ENCODE data around the gene RSPH4A. TPM values are rescaled to one million over a fixed set of nuclear protein-coding genes. Genes with fewer than 3 reads are reported as not detected.
"Not testable (repeated sequence)": the region's sequence is repeated elsewhere in the genome, so short reads cannot be mapped to it uniquely, and the experiment has no call there.

The RSPH4A gene
- total RNA-seq, 4 donors from 2014 or later: 0.25 to 2.0 (median 0.81) TPM; not detected in 1

DNA sequence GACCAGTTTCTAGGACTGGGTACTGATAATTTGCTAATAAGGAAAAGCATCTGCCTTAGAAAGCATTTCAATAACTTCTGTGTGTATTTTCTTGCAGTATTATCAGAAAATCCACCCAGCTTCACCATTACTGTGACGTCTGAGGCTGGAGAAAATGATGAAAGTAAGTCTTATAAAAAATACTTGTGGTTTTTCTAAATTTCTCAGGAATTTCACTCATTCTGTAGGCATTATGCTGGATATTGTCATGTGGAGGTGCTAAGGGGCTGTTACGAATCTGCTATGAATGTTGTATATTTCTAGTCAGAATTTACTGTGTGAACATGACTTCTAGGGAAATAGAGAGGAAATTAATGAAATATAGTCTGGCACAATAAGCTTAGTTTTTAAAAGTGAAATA, 36.1 kb upstream of the RSPH4A start:
- Histone ChIP-seq H3K27me3 (no peaks in the 10 kb centered on the region), H3K4me3 (no peak overlapping the region), H3K27ac (no peak overlapping the region), H3K36me3 (peaks cover 25% of the 10 kb centered on the region), H3K9me3 (no peaks in the 10 kb centered on the region), H3K4me1 (no peaks in the 10 kb centered on the region)
- DNase-seq (ENCODE audit: low spot score in 2 of 2): no peak
- WGBS: 84% methylated on average over 2 of the region's 2 CpGs
- TF ChIP-seq, protein P1, sequence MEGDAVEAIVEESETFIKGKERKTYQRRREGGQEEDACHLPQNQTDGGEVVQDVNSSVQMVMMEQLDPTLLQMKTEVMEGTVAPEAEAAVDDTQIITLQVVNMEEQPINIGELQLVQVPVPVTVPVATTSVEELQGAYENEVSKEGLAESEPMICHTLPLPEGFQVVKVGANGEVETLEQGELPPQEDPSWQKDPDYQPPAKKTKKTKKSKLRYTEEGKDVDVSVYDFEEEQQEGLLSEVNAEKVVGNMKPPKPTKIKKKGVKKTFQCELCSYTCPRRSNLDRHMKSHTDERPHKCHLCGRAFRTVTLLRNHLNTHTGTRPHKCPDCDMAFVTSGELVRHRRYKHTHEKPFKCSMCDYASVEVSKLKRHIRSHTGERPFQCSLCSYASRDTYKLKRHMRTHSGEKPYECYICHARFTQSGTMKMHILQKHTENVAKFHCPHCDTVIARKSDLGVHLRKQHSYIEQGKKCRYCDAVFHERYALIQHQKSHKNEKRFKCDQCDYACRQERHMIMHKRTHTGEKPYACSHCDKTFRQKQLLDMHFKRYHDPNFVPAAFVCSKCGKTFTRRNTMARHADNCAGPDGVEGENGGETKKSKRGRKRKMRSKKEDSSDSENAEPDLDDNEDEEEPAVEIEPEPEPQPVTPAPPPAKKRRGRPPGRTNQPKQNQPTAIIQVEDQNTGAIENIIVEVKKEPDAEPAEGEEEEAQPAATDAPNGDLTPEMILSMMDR (IDR thresholded peaks at IDR 0.05): no peak
- TF ChIP-seq EP300 (IDR thresholded peaks at IDR 0.05): no peak
- TF ChIP-seq POLR2AphosphoS5 (IDR thresholded peaks at IDR 0.05): no peak

DNA sequence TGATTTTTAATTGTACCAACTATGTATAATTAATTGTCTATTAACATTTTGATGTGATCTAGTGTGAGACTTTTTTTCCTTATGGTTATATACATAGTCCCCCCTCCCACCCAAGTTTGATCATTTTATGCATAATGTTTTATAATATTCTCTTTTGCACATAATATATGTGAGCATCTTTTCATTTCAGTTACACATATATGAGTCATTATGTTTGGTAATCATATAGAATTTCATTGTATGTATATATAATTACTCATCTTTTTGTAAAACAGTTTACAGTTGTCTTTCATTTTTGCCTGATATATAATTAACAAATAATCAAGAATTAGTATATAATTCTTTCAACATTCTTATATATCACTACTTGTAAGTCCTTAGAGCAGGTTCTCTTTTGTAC, 30.0 kb upstream of the RSPH4A start:
- peaks cover 55% of the 10 kb centered on the region for H3K36me3 ChIP-seq
- no peaks in the 10 kb centered on the region for H3K4me1 ChIP-seq
- no peak overlapping the region for H3K4me3 ChIP-seq
- H3K9me3 ChIP-seq: no peaks in the 10 kb centered on the region
- no peaks in the 10 kb centered on the region for H3K27me3 ChIP-seq
- DNase-seq (ENCODE audit: low spot score in 2 of 2): no peak
- H3K27ac ChIP-seq: no peak overlapping the region
- TF ChIP-seq EP300 (IDR thresholded peaks at IDR 0.05): no peak
- no peak for TF ChIP-seq POLR2AphosphoS5 (IDR thresholded peaks at IDR 0.05)
- TF ChIP-seq POLR2A (IDR thresholded peaks at IDR 0.05): no peak
- TF ChIP-seq, protein P1 (IDR thresholded peaks at IDR 0.05): no peak

DNA sequence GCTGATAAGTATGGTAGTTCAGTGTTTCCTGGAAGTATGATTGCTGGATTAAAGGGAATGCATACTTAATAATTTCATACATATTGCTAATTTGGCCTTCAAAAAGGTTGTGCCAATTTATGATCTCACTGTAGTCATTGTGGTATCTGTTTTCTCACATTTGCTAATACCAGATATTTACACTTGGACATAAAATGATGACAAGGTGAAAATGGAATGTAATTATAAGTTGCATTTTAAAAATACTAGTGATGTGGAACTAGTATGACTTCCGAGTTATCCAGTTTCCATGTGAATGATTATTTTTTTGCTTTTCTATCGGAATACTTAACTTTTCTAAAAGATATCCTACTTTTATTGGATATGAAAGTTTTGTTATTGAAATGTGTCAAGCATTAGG, 29.5 kb upstream of the RSPH4A start:
- DNase-seq (ENCODE audit: low spot score in 2 of 2): no peak
- no peaks in the 10 kb centered on the region for H3K9me3 ChIP-seq
- no peak overlapping the region for H3K27ac ChIP-seq
- 97% methylated on average over 2 of the region's 2 CpGs for WGBS
- H3K4me1 ChIP-seq: no peaks in the 10 kb centered on the region
- H3K4me3 ChIP-seq: no peak overlapping the region
- TF ChIP-seq POLR2A (IDR thresholded peaks at IDR 0.05) (no peak), EP300 (IDR thresholded peaks at IDR 0.05) (no peak), POLR2AphosphoS5 (IDR thresholded peaks at IDR 0.05) (no peak)
- TF ChIP-seq, protein P1 (IDR thresholded peaks at IDR 0.05): no peak
- H3K36me3 ChIP-seq: peaks cover 60% of the 10 kb centered on the region
- H3K27me3 ChIP-seq: no peaks in the 10 kb centered on the region

DNA sequence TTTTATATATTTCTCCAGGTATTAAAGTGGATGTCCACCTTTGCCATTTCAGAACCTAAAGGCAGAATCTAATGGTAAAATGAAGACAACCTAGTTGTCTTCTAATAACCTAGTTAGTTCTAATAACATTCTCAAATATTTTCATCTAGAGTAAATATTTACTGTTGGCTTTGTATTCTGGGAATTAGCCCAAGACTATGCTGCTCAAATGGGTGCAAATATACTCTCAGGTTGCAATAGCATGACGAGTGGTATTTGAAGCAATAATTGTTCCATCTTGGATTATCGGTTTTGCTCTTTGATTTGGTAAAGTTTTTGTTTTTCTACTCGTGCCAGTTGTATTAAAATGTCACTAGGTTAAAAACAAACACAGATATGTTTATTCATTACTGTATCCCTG, 21.0 kb upstream of the RSPH4A start:
- no peaks in the 10 kb centered on the region for H3K4me1 ChIP-seq
- DNase-seq (ENCODE audit: low spot score in 2 of 2): no peak
- no peak overlapping the region for H3K4me3 ChIP-seq
- H3K9me3 ChIP-seq: no peaks in the 10 kb centered on the region
- H3K36me3 ChIP-seq: peaks cover 56% of the 10 kb centered on the region
- no peak overlapping the region for H3K27ac ChIP-seq
- H3K27me3 ChIP-seq: no peaks in the 10 kb centered on the region
- TF ChIP-seq EP300 (IDR thresholded peaks at IDR 0.05) (no peak), POLR2A (IDR thresholded peaks at IDR 0.05) (no peak), POLR2AphosphoS5 (IDR thresholded peaks at IDR 0.05) (no peak)
- TF ChIP-seq, protein P1 (IDR thresholded peaks at IDR 0.05): no peak
- WGBS: 89% methylated on average over 3 of the region's 3 CpGs

DNA sequence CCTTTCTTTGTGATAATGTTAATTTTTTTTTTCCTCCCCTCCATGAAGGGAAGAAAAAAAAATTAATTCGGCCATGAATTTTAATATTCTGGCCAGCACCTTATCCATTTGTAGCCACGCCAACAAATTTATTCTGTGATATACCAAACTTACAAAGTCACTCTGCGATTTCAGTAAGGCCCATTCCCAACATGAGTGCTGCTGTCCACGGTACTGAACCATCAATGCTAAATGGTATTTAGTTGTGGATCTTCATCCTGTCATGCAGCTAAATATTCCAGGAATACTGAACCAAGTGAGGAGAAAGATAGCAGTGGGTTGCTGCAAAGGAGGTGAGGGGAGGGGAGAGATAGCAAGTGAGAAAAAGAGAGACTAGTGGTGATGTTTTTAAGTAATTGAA, 19.5 kb upstream of the RSPH4A start:
- H3K36me3 ChIP-seq: peaks cover 44% of the 10 kb centered on the region
- no peak for TF ChIP-seq POLR2AphosphoS5 (IDR thresholded peaks at IDR 0.05)
- TF ChIP-seq, protein P1 (IDR thresholded peaks at IDR 0.05): no peak
- 81% methylated on average over 4 of the region's 4 CpGs for WGBS
- H3K27me3 ChIP-seq: no peaks in the 10 kb centered on the region
- no peaks in the 10 kb centered on the region for H3K4me1 ChIP-seq
- H3K27ac ChIP-seq: no peak overlapping the region
- no peaks in the 10 kb centered on the region for H3K9me3 ChIP-seq
- no peak overlapping the region for H3K4me3 ChIP-seq
- DNase-seq (ENCODE audit: low spot score in 2 of 2): no peak

DNA sequence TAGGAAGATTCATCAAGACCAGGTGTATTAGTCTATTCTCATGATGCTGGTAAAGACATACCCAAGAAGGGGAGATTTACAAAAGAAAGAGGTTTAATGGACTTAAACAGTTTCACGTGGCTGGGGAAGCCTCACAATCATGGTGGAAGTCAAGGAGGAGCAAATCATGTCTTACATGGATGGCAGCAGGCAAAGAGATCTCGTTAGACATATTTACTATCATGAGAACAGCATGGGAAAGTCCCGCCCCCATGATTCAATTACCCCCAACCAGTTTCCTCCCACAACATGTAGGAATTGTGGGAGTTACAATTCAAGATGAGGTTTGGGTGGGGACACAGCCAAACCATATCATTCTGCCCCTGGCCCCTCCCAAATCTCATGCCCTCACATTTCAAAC, 12.4 kb upstream of the RSPH4A start:
- 89% methylated on average over 3 of the region's 3 CpGs for WGBS
- not testable (repeated sequence) for H3K27me3 ChIP-seq

DNA sequence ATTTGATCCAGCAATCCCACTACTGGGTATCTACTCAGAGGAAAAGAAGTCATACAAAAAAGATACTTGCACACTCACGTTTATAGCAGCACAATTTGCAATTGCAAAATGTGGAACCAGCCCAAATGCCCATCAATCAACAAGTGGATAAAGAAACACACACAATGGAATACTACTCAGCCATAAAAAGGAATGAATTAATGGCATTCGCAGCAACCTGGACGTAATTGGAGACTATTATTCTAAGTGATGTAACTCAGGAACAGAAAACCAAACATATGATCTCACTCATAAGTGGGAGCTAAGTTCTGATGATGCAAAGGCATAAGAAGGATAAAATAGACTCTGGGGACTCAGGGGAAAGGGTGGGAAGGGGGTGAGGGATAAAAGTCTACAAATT, 11.4 kb upstream of the RSPH4A start:
- H3K27me3 ChIP-seq; DNase-seq (ENCODE audit: low spot score in 2 of 2); H3K9me3 ChIP-seq; H3K4me1 ChIP-seq; H3K27ac ChIP-seq; H3K4me3 ChIP-seq: not testable (repeated sequence)
- H3K36me3 ChIP-seq: peaks cover 14% of the 10 kb centered on the region
- WGBS: 93% methylated on average over 3 of the region's 3 CpGs

More for the DNA sequence above, 12.4 kb upstream of the RSPH4A start:
- H3K4me3 ChIP-seq; H3K27ac ChIP-seq; DNase-seq (ENCODE audit: low spot score in 2 of 2); H3K4me1 ChIP-seq; H3K9me3 ChIP-seq: not testable (repeated sequence)
- H3K36me3 ChIP-seq: peaks cover 14% of the 10 kb centered on the region
